Caco-2 (cell line): Measurements from ENCODE around the gene RUFY3. TPM values are rescaled to one million over a fixed set of nuclear protein-coding genes. Genes with fewer than 3 reads are reported as not detected.

Source experiments
- BruUV-seq: library from RNA; stranded (reverse); fragments of 400-500 nt; replicated peaks from 2 replicates; lab custom pipeline; 2021; lab: Mats Ljungman, UMichigan
- CTCF ChIA-PET: fragments of 300-600 bp; sonication (Branson Sonifier 250); formaldehyde crosslinking; loops from one replicate; lab custom pipeline; 2022; ENCODE audit warnings: antibody characterized with exemption; lab: Charles Lee
- POLR2A ChIA-PET: fragments of 300-600 bp; sonication (Branson Sonifier 250); formaldehyde crosslinking; loops from one replicate; lab custom pipeline; 2022; ENCODE audit warnings: antibody characterized with exemption; lab: Charles Lee
- DNase-seq, 2 experiments: peaks; one replicate each; pipeline versions ENCODE4 v3.0.0 to v3.0.0-alpha.2; 2020 to 2022
- H3K27me3 ChIP-seq: replicated peaks from 2 replicates; pipeline ENCODE4 v1.6.0; 2011; ENCODE audit warnings: low read length; ENCODE audit not compliant: control insufficient read depth, insufficient read depth
- H3K36me3 ChIP-seq: 2 replicates; pipeline ENCODE4 v1.5.1; 2011; ENCODE audit warnings: low read length; ENCODE audit not compliant: control insufficient read depth, insufficient read depth
- H3K4me1 ChIP-seq: fragments of 250-450 bp; sonication (Bioruptor Pico); 2 replicates; pipeline ENCODE4 v1.5.1; 2020; ENCODE audit warnings: mild to moderate bottlenecking
- H3K4me3 ChIP-seq: 2 replicates; pipeline ENCODE4 v1.5.1; 2011; ENCODE audit warnings: low read depth, mild to moderate bottlenecking, control low read depth, low read length
- H3K9me3 ChIP-seq: fragments of 250-450 bp; sonication (Bioruptor Pico); 2 replicates; pipeline ENCODE4 v1.5.1; 2020; ENCODE audit warnings: mild to moderate bottlenecking, moderate library complexity
- H3K27ac Mint-ChIP-seq: one replicate; pipeline ENCODE4 v1.8.0; 2022; ENCODE audit warnings: mixed read lengths; ENCODE audit not compliant: unreplicated experiment
- H3K27me3 Mint-ChIP-seq: one replicate; pipeline ENCODE4 v1.8.0; 2022; ENCODE audit warnings: mixed read lengths; ENCODE audit not compliant: insufficient read depth, unreplicated experiment
- H3K36me3 Mint-ChIP-seq: one replicate; pipeline ENCODE4 v1.8.0; 2022; ENCODE audit warnings: mild to moderate bottlenecking, mixed read lengths; ENCODE audit not compliant: insufficient read depth, unreplicated experiment
- H3K4me1 Mint-ChIP-seq: one replicate; pipeline ENCODE4 v1.8.0; 2022; ENCODE audit warnings: low read depth, mixed read lengths; ENCODE audit not compliant: unreplicated experiment
- H3K4me3 Mint-ChIP-seq: one replicate; pipeline ENCODE4 v1.8.0; 2022; ENCODE audit warnings: mild to moderate bottlenecking, moderate library complexity, mixed read lengths; ENCODE audit not compliant: unreplicated experiment
- H3K9me3 Mint-ChIP-seq: one replicate; pipeline ENCODE4 v1.8.0; 2022; ENCODE audit warnings: mixed read lengths; ENCODE audit not compliant: unreplicated experiment
- CTCF ChIP-seq, 2 experiments: fragments of 200-600 bp in 1 of 2; IDR thresholded peaks; 1 replicate in 1 of 2; 2 replicates in 1 of 2; pipeline versions ENCODE4 v1.5.1 to v1.8.0; 2011 to 2022; ENCODE audit warnings: antibody characterized with exemption in 1 of 2, control low read depth in 1 of 2, inconsistent platforms in 1 of 2, low read depth in 1 of 2, low read length in 1 of 2, mild to moderate bottlenecking in 1 of 2, moderate library complexity in 1 of 2; ENCODE audit not compliant: insufficient read depth in 1 of 2, severe bottlenecking in 1 of 2, unreplicated experiment in 1 of 2
- intact Hi-C: fragments of 100-400 bp; cut with micrococcal nuclease; formaldehyde crosslinking; loops from one replicate; pipeline ENCODE4 v1.10.0; 2022; ENCODE audit not compliant: unreplicated experiment
- total RNA-seq: library from RNA; stranded (reverse); gene quantifications from 2 replicates; pipeline ENCODE4 v1.2.3, GENCODE V29; 2022

Gene RUFY3
- total RNA-seq, 1 experiment from 2014 or later: 36.6 TPM

- Histone ChIP-seq H3K4me1 (no peaks in the 10 kb centered on the region), H3K27me3 (no peaks in the 10 kb centered on the region), H3K9me3 (no peaks in the 10 kb centered on the region), H3K36me3 (peaks cover 2% of the 10 kb centered on the region; the same call in 1 of the 2 replicates), H3K4me3 (no peak overlapping the region)
- no peak for TF ChIP-seq CTCF (IDR thresholded peaks at IDR 0.05; ENCODE audit: insufficient read depth in 1 of 2, low read depth in 1 of 2, low read length in 1 of 2, severe bottlenecking in 1 of 2, unreplicated experiment in 1 of 2)
- no TSS peak for BruUV-seq
- intact Hi-C loops: no loop called here
- H3K4me1 Mint-ChIP-seq: no peaks in the 10 kb centered on the region
- H3K9me3 Mint-ChIP-seq: no peaks in the 10 kb centered on the region
- ChIA-PET CTCF (no interaction called here), POLR2A (no interaction called here)
- no peak overlapping the region for H3K27ac Mint-ChIP-seq
- no peaks in the 10 kb centered on the region for H3K27me3 Mint-ChIP-seq
- H3K4me3 Mint-ChIP-seq: no peak overlapping the region
- H3K36me3 Mint-ChIP-seq: peaks cover 76% of the 10 kb centered on the region
- DNase-seq: no peak
Observed at GRCh38 chr4:70830054-70830453, 108.3 kb downstream of the RUFY3 start.

DNA sequence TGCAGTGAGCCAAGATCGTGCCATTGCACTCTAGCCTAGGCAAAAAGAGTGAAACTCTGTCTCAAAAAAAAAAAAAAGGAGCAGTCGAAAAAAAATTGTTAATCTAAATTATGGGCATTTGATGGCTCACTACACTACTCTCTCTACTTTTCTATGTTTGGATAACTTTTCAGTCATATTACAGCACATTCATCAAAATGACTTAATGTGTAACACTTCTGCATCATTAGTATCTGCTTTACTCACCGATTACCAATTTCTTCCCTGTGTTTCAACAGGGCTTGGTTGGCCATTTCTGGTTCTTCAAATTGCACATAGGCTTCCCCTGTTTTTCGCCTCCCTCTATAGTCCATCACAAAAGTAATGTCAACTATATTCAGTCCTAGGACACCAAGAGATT is 109.5 kb downstream of the RUFY3 start:
- intact Hi-C loops: no loop called here
- no peak for DNase-seq
- Histone ChIP-seq H3K9me3 (no peaks in the 10 kb centered on the region), H3K36me3 (peaks cover 2% of the 10 kb centered on the region; the same call in 1 of the 2 replicates), H3K27me3 (no peaks in the 10 kb centered on the region), H3K4me3 (no peak overlapping the region), H3K4me1 (no peaks in the 10 kb centered on the region)
- ChIA-PET POLR2A (no interaction called here), CTCF (no interaction called here)
- no peak overlapping the region for H3K4me3 Mint-ChIP-seq
- peaks cover 66% of the 10 kb centered on the region for H3K36me3 Mint-ChIP-seq
- no peak overlapping the region for H3K27ac Mint-ChIP-seq
- peaks cover under 1% of the 10 kb centered on the region for H3K4me1 Mint-ChIP-seq
- no peak for TF ChIP-seq CTCF (IDR thresholded peaks at IDR 0.05; ENCODE audit: insufficient read depth in 1 of 2, low read depth in 1 of 2, low read length in 1 of 2, severe bottlenecking in 1 of 2, unreplicated experiment in 1 of 2)
- no peaks in the 10 kb centered on the region for H3K27me3 Mint-ChIP-seq
- no TSS peak for BruUV-seq
- H3K9me3 Mint-ChIP-seq: no peaks in the 10 kb centered on the region

DNA sequence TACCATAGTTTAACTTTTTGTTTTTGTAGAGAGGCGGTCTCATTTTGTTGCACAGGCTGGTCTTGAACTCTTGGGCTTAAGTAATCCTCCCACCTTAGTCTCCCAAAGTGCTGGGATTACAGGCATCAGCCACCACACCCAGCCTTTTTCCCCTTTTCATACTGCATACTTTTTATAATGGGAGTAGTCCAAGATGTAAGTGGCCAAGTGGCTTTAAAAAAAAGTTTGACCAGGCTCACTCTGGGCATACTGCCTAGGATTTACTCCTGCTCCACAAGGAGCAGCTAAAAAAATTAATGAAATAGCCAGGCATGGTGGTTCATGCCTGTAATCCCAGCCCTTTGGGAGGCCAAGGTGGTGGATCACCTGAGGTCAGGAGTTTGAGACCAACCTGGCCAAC is 111.9 kb downstream of the RUFY3 start:
- no peak overlapping the region for H3K4me3 ChIP-seq
- CTCF ChIA-PET: no interaction called here
- H3K27me3 Mint-ChIP-seq: no peaks in the 10 kb centered on the region

More for the DNA sequence above, 111.9 kb downstream of the RUFY3 start:
- H3K27me3 ChIP-seq: no peaks in the 10 kb centered on the region
- intact Hi-C loops: no loop called here
- H3K27ac Mint-ChIP-seq: no peak overlapping the region
- no peak for TF ChIP-seq CTCF (IDR thresholded peaks at IDR 0.05; ENCODE audit: insufficient read depth in 1 of 2, low read depth in 1 of 2, low read length in 1 of 2, severe bottlenecking in 1 of 2, unreplicated experiment in 1 of 2)
- no peaks in the 10 kb centered on the region for H3K4me1 ChIP-seq
- no peaks in the 10 kb centered on the region for H3K9me3 Mint-ChIP-seq
- H3K36me3 Mint-ChIP-seq: peaks cover 65% of the 10 kb centered on the region
- POLR2A ChIA-PET: no interaction called here
- no peak for DNase-seq
- H3K9me3 ChIP-seq: no peaks in the 10 kb centered on the region
- peaks cover 9% of the 10 kb centered on the region for H3K4me1 Mint-ChIP-seq
- H3K4me3 Mint-ChIP-seq: no peak overlapping the region
- peaks cover 2% of the 10 kb centered on the region; the same call in 1 of the 2 replicates for H3K36me3 ChIP-seq
- BruUV-seq: no TSS peak
